Keratinocyte (primary cell): ENCODE measurements around the gene AGAP1.

Experiments used
- CTCF ChIP-seq, 3 experiments: IDR thresholded peaks in 1 of 3; conservative IDR thresholded peaks in 1 of 3; optimal IDR thresholded peaks in 1 of 3; 2 replicates in 2 of 3; 3 replicates in 1 of 3; pipeline versions ENCODE3 to v1.5.1; 2011; ENCODE audit warnings: low read length in 3 of 3, mild to moderate bottlenecking in 3 of 3, moderate library complexity in 2 of 3, control low read depth in 1 of 3, inconsistent platforms in 1 of 3; ENCODE audit not compliant: insufficient read depth in 2 of 3; ENCODE audit errors: extremely low read depth in 1 of 3
- EZH2 ChIP-seq: IDR thresholded peaks from one replicate; pipeline ENCODE4 v1.6.1; 2012; ENCODE audit warnings: inconsistent platforms, mild to moderate bottlenecking, low read length, moderate library complexity

- TF ChIP-seq CTCF (optimal IDR thresholded peaks at IDR 0.05 in 1 of 3, IDR thresholded peaks at IDR 0.05 in 1 of 3, conservative IDR thresholded peaks at IDR 0.05 in 1 of 3; ENCODE audit: extremely low read depth in 1 of 3, insufficient read depth in 2 of 3, low read length in 3 of 3): no peak
- no peak for TF ChIP-seq EZH2
Measured at GRCh38 chr2:235669269-235669831, 175.5 kb downstream of the AGAP1 start.
